Progenitor cell of endocrine pancreas (in vitro differentiated cells): Measurements from ENCODE around the gene G6PC3. TPM values are rescaled to one million over a fixed set of nuclear protein-coding genes. Genes with fewer than 3 reads are reported as not detected.
A peak's percentile ranks its signal among the peaks of the same experiment; 100 is the strongest.

Source experiments
- DNase-seq: peaks from one replicate; pipeline ENCODE4 v3.0.0; 2021; ENCODE audit warnings: low spot score; ENCODE audit not compliant: unreplicated experiment
- H3K27ac Mint-ChIP-seq: 2 replicates; pipeline ENCODE4 v1.8.0; 2021; ENCODE audit warnings: mild to moderate bottlenecking, moderate library complexity, mixed read lengths
- H3K27me3 Mint-ChIP-seq: 2 replicates; pipeline ENCODE4 v1.8.0; 2021; ENCODE audit warnings: mixed read lengths
- H3K36me3 Mint-ChIP-seq: 2 replicates; pipeline ENCODE4 v1.8.0; 2022; ENCODE audit warnings: mixed read lengths; ENCODE audit not compliant: insufficient read depth
- H3K4me1 Mint-ChIP-seq: 2 replicates; pipeline ENCODE4 v1.8.0; 2021; ENCODE audit warnings: low read depth, mixed read lengths
- H3K4me3 Mint-ChIP-seq: 2 replicates; pipeline ENCODE4 v1.8.0; 2021; ENCODE audit warnings: low read depth, mild to moderate bottlenecking, moderate library complexity, mixed read lengths
- H3K9me3 Mint-ChIP-seq: 2 replicates; pipeline ENCODE4 v1.8.0; 2021; ENCODE audit warnings: low read depth, mixed read lengths
- CTCF ChIP-seq: fragments of 200-600 bp; sonication (generic); IDR thresholded peaks from one replicate; pipeline ENCODE4 v1.5.0; 2021; ENCODE audit warnings: antibody characterized with exemption, mild to moderate bottlenecking; ENCODE audit not compliant: unreplicated experiment
- total RNA-seq: library from RNA; stranded (reverse); gene quantifications from 2 replicates; pipeline ENCODE4 v1.2.1, GENCODE V29; 2021

The G6PC3 gene
- total RNA-seq, 1 donor from 2014 or later: 58.7 TPM

GRCh38 chr17:44079877-44080821, 9.6 kb downstream of the G6PC3 start:
- no peak for DNase-seq
- H3K9me3 Mint-ChIP-seq: no peaks in the 10 kb centered on the region
- H3K27ac Mint-ChIP-seq: peak overlapping the region; percentile 16
- peaks cover 12% of the 10 kb centered on the region for H3K36me3 Mint-ChIP-seq
- no peak overlapping the region for H3K4me3 Mint-ChIP-seq
- H3K27me3 Mint-ChIP-seq: no peaks in the 10 kb centered on the region
- H3K4me1 Mint-ChIP-seq: peaks cover 4% of the 10 kb centered on the region
- TF ChIP-seq CTCF: no peak

- Mint-ChIP-seq H3K27ac (no peak overlapping the region), H3K9me3 (no peaks in the 10 kb centered on the region), H3K4me1 (peaks cover under 1% of the 10 kb centered on the region), H3K4me3 (no peak overlapping the region), H3K27me3 (no peaks in the 10 kb centered on the region), H3K36me3 (peaks cover 8% of the 10 kb centered on the region)
- no peak for DNase-seq
- TF ChIP-seq CTCF: no peak
Measured at GRCh38 chr17:44081681-44082080, 11.1 kb downstream of the G6PC3 start.

DNA sequence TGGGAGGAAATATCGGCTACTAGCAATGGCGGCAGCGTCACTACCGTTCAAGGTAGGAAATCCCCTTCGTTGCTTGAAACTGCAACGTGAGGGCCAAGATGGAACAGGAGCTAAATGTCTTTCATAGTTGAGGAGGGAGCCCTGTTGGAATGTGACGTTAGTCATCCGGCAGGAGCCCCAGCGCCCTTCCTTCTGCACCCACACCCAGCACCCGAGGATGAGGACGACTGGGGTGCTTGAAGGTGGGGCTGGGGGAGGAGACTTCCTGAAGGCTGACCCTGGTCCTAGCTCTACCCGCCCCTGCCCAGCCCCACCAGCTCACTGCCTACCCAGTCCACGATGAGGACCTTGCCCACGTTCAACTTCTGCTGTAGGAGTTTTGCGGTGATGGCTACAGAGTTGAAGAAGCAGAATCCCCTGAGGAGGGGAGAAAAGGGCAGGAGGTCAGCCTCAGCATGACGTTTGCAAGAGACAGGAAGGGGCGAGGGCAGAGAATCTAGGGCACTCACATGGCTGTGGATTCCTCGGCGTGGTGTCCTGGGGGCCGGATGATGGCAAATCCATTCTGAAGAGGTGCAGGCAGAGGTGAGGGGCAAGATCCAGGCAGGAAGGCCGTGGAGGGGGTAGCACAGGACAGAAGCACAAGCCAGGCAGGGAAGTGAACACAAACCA, 11.9 kb downstream of the G6PC3 start:
- H3K27ac Mint-ChIP-seq: no peak overlapping the region
- H3K36me3 Mint-ChIP-seq: peaks cover 8% of the 10 kb centered on the region
- DNase-seq: no peak
- TF ChIP-seq CTCF: no peak
- no peaks in the 10 kb centered on the region for H3K9me3 Mint-ChIP-seq
- H3K27me3 Mint-ChIP-seq: no peaks in the 10 kb centered on the region
- no peak overlapping the region for H3K4me3 Mint-ChIP-seq
- peaks cover 3% of the 10 kb centered on the region for H3K4me1 Mint-ChIP-seq

GRCh38 chr17:44083250-44083849, 12.8 kb downstream of the G6PC3 start:
- no peak for TF ChIP-seq CTCF
- no peaks in the 10 kb centered on the region for H3K9me3 Mint-ChIP-seq
- DNase-seq: no peak
- no peaks in the 10 kb centered on the region for H3K27me3 Mint-ChIP-seq
- peaks cover 3% of the 10 kb centered on the region for H3K4me1 Mint-ChIP-seq
- peaks cover 8% of the 10 kb centered on the region for H3K36me3 Mint-ChIP-seq
- H3K27ac Mint-ChIP-seq: no peak overlapping the region
- H3K4me3 Mint-ChIP-seq: no peak overlapping the region

- Mint-ChIP-seq H3K27ac (no peak overlapping the region), H3K36me3 (peaks cover 9% of the 10 kb centered on the region), H3K9me3 (no peaks in the 10 kb centered on the region), H3K27me3 (no peaks in the 10 kb centered on the region), H3K4me1 (peaks cover 3% of the 10 kb centered on the region), H3K4me3 (no peak overlapping the region)
- no peak for DNase-seq
- TF ChIP-seq CTCF: peak; percentile 42
Measured at GRCh38 chr17:44084131-44084538, 13.6 kb downstream of the G6PC3 start.
